Measurements from ENCODE around the gene ARL5C.

DNA sequence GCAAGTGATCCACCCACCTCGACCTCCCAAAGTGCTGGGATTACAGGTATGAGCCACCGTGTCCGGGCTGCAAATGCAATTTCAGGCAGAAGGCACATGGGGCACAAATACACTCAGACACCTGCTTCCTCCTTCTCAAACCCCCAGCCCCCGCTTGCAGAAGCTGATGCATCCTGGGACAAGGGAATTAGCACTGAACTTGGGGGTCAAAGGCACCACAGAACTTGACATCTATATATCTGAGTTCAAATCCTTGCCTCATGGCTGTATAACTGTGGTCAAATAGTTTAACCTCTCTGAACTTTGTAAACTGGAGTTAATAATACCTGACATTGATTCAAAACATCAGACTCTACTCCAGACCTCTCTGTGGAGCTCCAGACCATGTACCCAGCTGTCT is 4.1 kb upstream of the ARL5C start:
- TF ChIP-seq, protein P1, sequence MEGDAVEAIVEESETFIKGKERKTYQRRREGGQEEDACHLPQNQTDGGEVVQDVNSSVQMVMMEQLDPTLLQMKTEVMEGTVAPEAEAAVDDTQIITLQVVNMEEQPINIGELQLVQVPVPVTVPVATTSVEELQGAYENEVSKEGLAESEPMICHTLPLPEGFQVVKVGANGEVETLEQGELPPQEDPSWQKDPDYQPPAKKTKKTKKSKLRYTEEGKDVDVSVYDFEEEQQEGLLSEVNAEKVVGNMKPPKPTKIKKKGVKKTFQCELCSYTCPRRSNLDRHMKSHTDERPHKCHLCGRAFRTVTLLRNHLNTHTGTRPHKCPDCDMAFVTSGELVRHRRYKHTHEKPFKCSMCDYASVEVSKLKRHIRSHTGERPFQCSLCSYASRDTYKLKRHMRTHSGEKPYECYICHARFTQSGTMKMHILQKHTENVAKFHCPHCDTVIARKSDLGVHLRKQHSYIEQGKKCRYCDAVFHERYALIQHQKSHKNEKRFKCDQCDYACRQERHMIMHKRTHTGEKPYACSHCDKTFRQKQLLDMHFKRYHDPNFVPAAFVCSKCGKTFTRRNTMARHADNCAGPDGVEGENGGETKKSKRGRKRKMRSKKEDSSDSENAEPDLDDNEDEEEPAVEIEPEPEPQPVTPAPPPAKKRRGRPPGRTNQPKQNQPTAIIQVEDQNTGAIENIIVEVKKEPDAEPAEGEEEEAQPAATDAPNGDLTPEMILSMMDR (conservative IDR thresholded peaks at IDR 0.05): no peak
- TF ChIP-seq EZH2 (IDR thresholded peaks at IDR 0.05; ENCODE audit: low read depth): no peak

Data from PC-9 (cell line).